Transverse colon (tissue), 4 donors: ENCODE data around the gene THUMPD2. TPM values are rescaled to one million over a fixed set of nuclear protein-coding genes. Genes with fewer than 3 reads are reported as not detected.

Source experiments
- DNase-seq: peaks from one replicate; pipeline ENCODE4 v3.0.0-alpha.2; 2019
- H3K27ac ChIP-seq, 4 donors: fragments of 200-600 bp; sonication (generic); 2 replicates each; pipeline ENCODE4 v1.5.1; 2016 to 2018; ENCODE audit warnings: inconsistent platforms in 4 of 4
- H3K27me3 ChIP-seq: fragments of 200-600 bp; sonication (generic); 2 replicates; pipeline ENCODE4 v1.5.1; 2017; ENCODE audit warnings: inconsistent platforms
- H3K36me3 ChIP-seq, 4 donors: fragments of 200-600 bp; sonication (generic); 2 replicates each; pipeline ENCODE4 v1.5.1; 2017 to 2019; ENCODE audit warnings: inconsistent platforms in 4 of 4
- H3K4me1 ChIP-seq, 4 donors: fragments of 200-600 bp; sonication (generic); 2 replicates each; pipeline ENCODE4 v1.5.1; 2017 to 2020; ENCODE audit warnings: inconsistent platforms in 4 of 4
- H3K4me3 ChIP-seq, 4 donors: fragments of 200-600 bp; sonication (generic); 1 replicate in 1 of 4; 2 replicates in 3 of 4; pipeline versions ENCODE4 v1.5.1 to v1.6.1; 2017 to 2019; ENCODE audit warnings: inconsistent platforms in 4 of 4
- H3K9me3 ChIP-seq, 2 donors: fragments of 200-600 bp; sonication (generic); 2 replicates each; pipeline ENCODE4 v1.5.1; 2017 to 2019; ENCODE audit warnings: inconsistent platforms in 2 of 2
- EP300 ChIP-seq: sonication (generic); formaldehyde crosslinking; IDR thresholded peaks from one replicate; pipeline ENCODE4 v1.6.1; 2017; ENCODE audit warnings: antibody characterized with exemption, low read depth
- POLR2A ChIP-seq: fragments of 450-650 bp; IDR thresholded peaks from one replicate; pipeline ENCODE4 v1.6.1; 2016; ENCODE audit warnings: antibody characterized with exemption, mild to moderate bottlenecking, moderate library complexity
- POLR2AphosphoS5 ChIP-seq, 3 donors: sonication (generic); formaldehyde crosslinking; IDR thresholded peaks; one replicate each; pipeline ENCODE4 v1.6.1; 2016; ENCODE audit warnings: antibody characterized with exemption in 3 of 3
- whole genome bisulfite sequencing, 2 donors: methylation state at CpG; one replicate each; pipeline ENCODE4 v1.1.5; 2018; ENCODE audit warnings: low coverage in 1 of 2; 5-methylcytosine and 5-hydroxymethylcytosine counted together
- in situ Hi-C, 4 donors: fragments of 200-750 bp; cut with MboI; loops; one replicate each; pipeline versions ENCODE4 v1.15.0 to v1.15.1; 2017; ENCODE audit warnings: low sequenced_read_pairs in 3 of 4, low pct_ligation_motif_present in 1 of 4, low pct_unique_long_range_greater_than_20kb in 1 of 4
- intact Hi-C: fragments of 100-400 bp; cut with DNase I; formaldehyde crosslinking; loops from one replicate; pipeline ENCODE4 v1.15.1; 2023; ENCODE audit warnings: low total_unique reads
- total RNA-seq, 4 donors: library from RNA; depleted of rRNA; stranded (reverse); fragments of >200 nt; gene quantifications; one replicate each; pipeline ENCODE4 v1.1.0, GENCODE V29; 2016
- TF ChIP-seq, protein P1 (sequence below), 5 experiments: fragments of 200-600 bp in 3 of 5; fragments of 450-650 bp in 2 of 5; sonication (generic) in 3 of 5; IDR thresholded peaks; 1 replicate in 2 of 5; 2 replicates in 3 of 5; pipeline ENCODE4 v1.5.1; 2016 to 2017; ENCODE audit warnings: antibody characterized with exemption in 5 of 5, inconsistent platforms in 3 of 5, mild to moderate bottlenecking in 2 of 5, moderate library complexity in 1 of 5

Gene THUMPD2
- total RNA-seq, 4 donors from 2014 or later: 5.2 to 21.1 (median 9.7) TPM

GRCh38 chr2:39772812-39773152, 6.3 kb downstream of the THUMPD2 start:
- 88% methylated on average over 1 of the region's 1 CpG; no CpG with 5 or more reads in 1 of the 2 donors for WGBS, 2 donors
- no peaks in the 10 kb centered on the region for H3K27me3 ChIP-seq
- H3K9me3 ChIP-seq: no peaks in the 10 kb centered on the region
- peaks cover 0 to 10% (median 3%) of the 10 kb centered on the region in 4 donors for H3K36me3 ChIP-seq
- no peak overlapping the region for H3K27ac ChIP-seq
- peaks cover 0 to 31% (median 10%) of the 10 kb centered on the region in 4 donors for H3K4me1 ChIP-seq
- H3K4me3 ChIP-seq: no peak overlapping the region
- intact Hi-C loops: no loop called here
- TF ChIP-seq POLR2A: no peak
- TF ChIP-seq, protein P1, sequence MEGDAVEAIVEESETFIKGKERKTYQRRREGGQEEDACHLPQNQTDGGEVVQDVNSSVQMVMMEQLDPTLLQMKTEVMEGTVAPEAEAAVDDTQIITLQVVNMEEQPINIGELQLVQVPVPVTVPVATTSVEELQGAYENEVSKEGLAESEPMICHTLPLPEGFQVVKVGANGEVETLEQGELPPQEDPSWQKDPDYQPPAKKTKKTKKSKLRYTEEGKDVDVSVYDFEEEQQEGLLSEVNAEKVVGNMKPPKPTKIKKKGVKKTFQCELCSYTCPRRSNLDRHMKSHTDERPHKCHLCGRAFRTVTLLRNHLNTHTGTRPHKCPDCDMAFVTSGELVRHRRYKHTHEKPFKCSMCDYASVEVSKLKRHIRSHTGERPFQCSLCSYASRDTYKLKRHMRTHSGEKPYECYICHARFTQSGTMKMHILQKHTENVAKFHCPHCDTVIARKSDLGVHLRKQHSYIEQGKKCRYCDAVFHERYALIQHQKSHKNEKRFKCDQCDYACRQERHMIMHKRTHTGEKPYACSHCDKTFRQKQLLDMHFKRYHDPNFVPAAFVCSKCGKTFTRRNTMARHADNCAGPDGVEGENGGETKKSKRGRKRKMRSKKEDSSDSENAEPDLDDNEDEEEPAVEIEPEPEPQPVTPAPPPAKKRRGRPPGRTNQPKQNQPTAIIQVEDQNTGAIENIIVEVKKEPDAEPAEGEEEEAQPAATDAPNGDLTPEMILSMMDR (IDR thresholded peaks at IDR 0.05): no peak
- no peak for TF ChIP-seq POLR2AphosphoS5 (IDR thresholded peaks at IDR 0.05)
- no peak for TF ChIP-seq EP300
- in situ Hi-C loops: no loop called here
- no peak for DNase-seq

- H3K27me3 ChIP-seq: no peaks in the 10 kb centered on the region
- H3K27ac ChIP-seq: no peak overlapping the region
- H3K9me3 ChIP-seq: no peaks in the 10 kb centered on the region
- 91 to 94% methylated on average over 3 of the region's 3 CpGs for WGBS, 2 donors
- H3K36me3 ChIP-seq: peaks cover 0 to 10% (median 3%) of the 10 kb centered on the region in 4 donors
- DNase-seq: no peak
- intact Hi-C loops: no loop called here
- H3K4me3 ChIP-seq: no peak overlapping the region
- in situ Hi-C loops: no loop called here
- peaks cover 0 to 26% (median 4%) of the 10 kb centered on the region in 4 donors for H3K4me1 ChIP-seq
- TF ChIP-seq POLR2AphosphoS5 (IDR thresholded peaks at IDR 0.05): no peak
- TF ChIP-seq POLR2A: no peak
- TF ChIP-seq, protein P1 (IDR thresholded peaks at IDR 0.05): no peak
- no peak for TF ChIP-seq EP300
Observed at GRCh38 chr2:39772086-39772811, 6.8 kb downstream of the THUMPD2 start.

GRCh38 chr2:39762448-39762847, 16.6 kb downstream of the THUMPD2 start:
- Histone ChIP-seq H3K27ac (no peak overlapping the region), H3K4me3 (no peak overlapping the region), H3K36me3 (peaks cover 0 to 46% (median 10%) of the 10 kb centered on the region in 4 donors), H3K4me1 (peaks cover 0 to 10% (median 4%) of the 10 kb centered on the region in 4 donors), H3K27me3 (no peaks in the 10 kb centered on the region), H3K9me3 (no peaks in the 10 kb centered on the region)
- in situ Hi-C loops (no loop called here), intact Hi-C loops (no loop called here)
- DNase-seq: no peak
- 44 to 56% methylated on average over 2 of the region's 2 CpGs for WGBS, 2 donors
- TF ChIP-seq, protein P1 (IDR thresholded peaks at IDR 0.05): no peak
- no peak for TF ChIP-seq EP300
- TF ChIP-seq POLR2AphosphoS5 (IDR thresholded peaks at IDR 0.05): no peak
- no peak for TF ChIP-seq POLR2A

DNA sequence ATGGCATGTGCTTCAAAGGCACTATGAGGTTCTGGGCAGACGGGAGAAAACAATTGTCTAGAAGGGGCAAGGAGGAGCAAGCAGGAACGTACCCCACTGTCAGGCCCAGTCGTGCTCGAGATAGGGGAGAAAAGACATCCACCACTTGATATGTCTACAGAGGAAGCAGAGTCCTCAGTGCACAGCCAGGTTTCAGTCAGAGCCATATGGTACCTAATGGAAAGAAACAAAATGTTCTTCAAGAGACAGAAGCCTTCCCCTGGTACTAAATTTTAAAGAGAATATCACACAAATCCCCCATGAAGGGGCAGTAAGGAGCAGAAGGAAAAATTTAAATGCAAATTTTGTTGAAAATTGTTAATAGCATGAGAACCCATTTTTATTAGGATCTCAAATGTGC, 21.9 kb downstream of the THUMPD2 start:
- H3K27ac ChIP-seq: no peak overlapping the region
- H3K4me3 ChIP-seq: no peak overlapping the region
- 95% methylated on average over 4 of the region's 4 CpGs; no CpG with 5 or more reads in 1 of the 2 donors for whole genome bisulfite sequencing, 2 donors
- TF ChIP-seq, protein P1 (IDR thresholded peaks at IDR 0.05): no peak
- no peak for TF ChIP-seq EP300
- no peak for TF ChIP-seq POLR2A
- TF ChIP-seq POLR2AphosphoS5 (IDR thresholded peaks at IDR 0.05): no peak
- in situ Hi-C loops: no loop called here
- no peak for DNase-seq
- H3K27me3 ChIP-seq: no peaks in the 10 kb centered on the region
- intact Hi-C loops: no loop called here
- peaks cover 0 to 78% (median 25%) of the 10 kb centered on the region in 4 donors for H3K36me3 ChIP-seq
- no peaks in the 10 kb centered on the region for H3K9me3 ChIP-seq
- H3K4me1 ChIP-seq: peaks cover 0 to 1% (median under 1%) of the 10 kb centered on the region in 4 donors
